HG02884 (cell line): ENCODE results near the gene HUS1.
"Not testable (repeated sequence)": the region's sequence is repeated elsewhere in the genome, so short reads cannot be mapped to it uniquely, and the experiment has no call there.

Experiments used
- ATAC-seq: cut with Tn5 transposase; IDR thresholded peaks from one replicate; pipeline ENCODE4 v1.9.1; 2021; ENCODE audit warnings: mild to moderate bottlenecking, moderate library complexity; ENCODE audit not compliant: unreplicated experiment

The HUS1 gene

DNA sequence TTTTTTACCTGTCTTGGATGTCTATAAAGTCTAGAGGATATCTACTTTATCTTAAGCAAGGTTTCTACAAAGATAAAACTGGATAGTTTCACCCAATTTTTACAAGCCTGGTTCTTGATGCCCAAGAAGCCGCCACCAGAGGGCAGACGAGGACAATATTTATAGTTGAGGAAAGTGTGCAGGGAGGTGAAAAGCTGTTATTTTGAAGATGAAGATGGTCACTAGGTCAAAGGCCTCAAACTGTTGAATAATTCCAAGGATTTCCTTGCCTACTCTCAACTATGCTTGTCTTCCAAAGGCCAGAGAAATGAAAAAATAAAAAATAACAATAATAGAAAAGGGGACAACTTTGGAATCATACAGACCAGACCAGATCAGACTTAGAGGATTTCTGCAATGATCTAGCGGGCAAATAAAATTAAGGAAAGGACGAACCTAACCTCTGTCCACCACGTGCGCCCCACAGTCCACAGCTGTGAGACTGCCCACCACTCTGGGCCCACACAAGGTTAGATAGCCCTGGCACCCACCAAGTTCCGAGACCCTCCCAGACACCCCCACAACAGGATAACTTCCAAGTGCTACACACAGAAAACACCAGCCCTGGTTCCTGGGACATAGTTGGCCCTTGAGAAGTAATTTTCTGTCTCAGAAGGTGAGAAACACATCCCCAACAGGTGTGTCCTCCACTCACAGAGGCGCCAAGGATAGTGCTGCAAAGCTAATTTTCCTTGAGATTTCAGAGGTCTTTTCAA is 34.0 kb downstream of the HUS1 start:
- peak; percentile 57 for ATAC-seq

DNA sequence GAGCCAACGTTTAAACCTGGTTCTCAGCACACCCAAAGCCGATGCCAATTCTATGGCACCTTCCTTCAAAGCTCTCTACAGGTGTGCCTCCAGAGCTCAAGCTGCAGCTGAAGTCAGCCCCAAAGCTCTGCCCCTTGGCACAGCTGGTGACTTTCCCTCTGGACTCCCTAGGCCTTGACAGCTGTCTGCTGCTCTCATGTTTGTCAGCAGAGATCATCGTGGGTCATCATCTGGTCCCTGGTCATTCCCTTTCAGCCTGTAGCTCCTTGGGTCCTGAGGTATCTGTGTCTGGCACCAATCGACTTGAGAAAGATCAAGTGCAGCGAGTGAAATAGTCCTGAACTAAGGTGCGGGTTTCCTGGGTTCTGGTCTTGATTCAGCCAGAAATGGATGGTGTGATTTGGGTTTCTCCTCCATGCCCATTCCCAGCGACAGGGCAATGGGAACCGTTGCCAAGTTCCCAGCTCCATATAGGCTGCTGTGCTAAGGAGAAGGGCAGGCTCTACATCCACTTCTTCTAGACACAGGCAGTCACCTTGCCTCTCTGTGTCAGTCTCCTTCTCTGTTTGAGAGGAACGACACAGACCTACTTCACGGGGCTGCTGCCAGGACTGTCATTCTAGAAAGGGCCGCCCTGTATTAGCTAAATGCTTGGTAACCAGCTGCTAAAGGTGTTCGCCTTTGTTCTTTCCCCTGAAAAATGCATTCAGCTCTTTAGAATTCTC is 34.7 kb downstream of the HUS1 start:
- ATAC-seq: no peak

DNA sequence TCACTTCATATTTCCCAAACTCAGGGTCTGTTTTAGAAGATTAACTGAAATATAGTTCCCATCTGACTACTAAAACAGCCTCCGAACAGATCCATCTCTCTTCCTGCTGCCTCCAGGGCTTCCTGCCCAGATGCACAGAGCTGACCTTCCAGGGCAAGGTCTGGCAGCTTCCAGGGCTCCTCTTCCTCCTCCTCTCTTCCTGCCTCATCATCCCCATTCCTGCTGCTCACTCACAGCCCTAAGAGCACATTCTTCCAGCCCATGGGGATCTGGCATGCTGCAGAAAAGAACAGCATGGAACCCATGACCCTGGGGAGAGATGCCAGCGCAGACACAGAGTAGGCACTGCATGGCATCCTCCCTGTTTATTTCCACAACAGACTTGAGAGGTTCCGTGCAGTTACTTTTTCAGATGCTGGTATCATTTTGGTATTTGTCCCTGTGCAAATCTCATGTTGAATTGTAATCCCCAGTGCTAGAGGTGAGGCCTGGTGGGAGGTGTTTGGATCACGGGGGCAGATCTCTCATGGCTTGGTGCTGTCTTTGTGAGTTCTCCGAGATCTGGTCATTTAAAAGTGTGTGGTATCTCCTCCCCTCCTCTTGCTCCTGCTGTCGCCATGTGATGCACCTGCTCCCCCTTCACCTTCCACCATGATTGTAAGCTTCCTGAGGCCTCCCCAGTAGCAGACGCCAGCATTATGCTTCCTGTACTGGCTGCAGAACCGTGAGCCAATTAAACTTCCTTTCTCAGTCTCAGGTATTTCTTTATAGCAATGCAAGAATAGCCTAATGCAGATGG is 35.5 kb downstream of the HUS1 start:
- ATAC-seq: no peak

DNA sequence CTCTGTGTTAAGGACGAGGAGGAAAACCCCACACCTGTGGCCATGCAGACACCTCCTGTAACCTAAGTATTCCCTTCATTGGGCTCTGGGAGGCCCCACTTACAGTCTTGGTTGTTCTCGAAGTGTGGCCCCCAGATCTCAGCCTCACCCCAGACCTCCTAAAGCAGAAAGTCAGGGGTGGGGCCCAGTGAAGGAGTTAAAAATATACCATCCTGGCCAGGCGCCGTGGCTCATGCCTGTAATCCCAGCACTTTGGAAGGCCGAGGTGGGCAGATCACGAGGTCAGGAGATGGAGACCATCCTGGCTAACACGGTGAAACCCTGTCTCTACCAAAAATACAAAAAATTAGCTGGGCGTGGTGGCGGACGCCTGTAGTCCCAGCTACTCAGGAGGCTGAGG is 36.8 kb downstream of the HUS1 start:
- ATAC-seq: not testable (repeated sequence)

DNA sequence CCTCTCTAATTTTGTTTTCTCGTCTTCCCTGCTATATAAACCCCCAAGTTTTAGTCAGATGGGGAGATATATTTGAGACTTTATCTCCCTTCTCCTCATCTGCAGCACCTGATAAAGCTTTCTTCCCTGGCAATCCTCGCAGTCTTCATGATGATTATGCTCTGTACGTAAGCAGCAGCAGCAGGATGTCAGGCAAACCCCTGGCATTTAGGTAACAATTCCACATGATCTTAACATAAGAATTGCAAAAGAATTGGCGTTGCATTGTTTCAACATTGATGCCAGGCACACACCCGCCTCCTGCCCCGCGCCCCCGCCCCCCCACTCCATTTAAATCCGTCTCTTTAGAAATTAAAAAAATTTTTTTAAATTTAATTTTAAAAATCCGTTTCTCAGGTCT is 37.3 kb downstream of the HUS1 start:
- no peak for ATAC-seq

DNA sequence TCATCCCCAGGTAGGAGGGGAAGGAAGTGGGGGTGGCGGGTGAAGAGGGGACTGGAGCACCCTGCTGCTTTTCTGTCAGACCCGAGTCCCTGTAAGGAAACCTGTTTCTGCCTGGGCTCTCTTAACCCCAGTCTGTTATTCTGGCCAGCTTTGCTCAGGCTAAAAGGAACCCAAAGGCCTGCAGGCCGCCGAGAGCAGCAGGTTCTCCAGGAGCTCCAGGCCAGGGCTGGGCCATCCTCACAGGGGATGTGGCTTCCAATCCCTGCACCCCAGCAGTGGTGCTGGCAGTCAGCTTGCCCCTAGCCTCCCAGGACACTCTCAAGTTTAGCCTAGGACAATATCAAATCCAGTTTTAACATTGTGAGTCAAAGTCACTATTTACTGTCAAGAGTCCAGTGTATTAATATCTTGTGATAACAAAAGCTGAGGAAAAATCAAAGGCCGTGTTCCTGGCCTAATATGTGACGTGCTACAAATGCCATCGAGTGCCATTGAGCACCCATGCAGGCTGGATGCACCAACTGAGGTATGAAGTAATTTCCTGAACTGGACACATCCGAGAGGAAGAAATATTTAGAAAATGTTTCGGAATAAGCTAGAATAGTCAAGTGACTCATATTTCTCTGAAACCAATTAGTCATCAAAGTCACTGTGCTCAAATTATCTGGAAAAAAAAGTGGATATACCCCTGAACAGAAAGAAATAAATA is 38.1 kb downstream of the HUS1 start:
- no peak for ATAC-seq

DNA sequence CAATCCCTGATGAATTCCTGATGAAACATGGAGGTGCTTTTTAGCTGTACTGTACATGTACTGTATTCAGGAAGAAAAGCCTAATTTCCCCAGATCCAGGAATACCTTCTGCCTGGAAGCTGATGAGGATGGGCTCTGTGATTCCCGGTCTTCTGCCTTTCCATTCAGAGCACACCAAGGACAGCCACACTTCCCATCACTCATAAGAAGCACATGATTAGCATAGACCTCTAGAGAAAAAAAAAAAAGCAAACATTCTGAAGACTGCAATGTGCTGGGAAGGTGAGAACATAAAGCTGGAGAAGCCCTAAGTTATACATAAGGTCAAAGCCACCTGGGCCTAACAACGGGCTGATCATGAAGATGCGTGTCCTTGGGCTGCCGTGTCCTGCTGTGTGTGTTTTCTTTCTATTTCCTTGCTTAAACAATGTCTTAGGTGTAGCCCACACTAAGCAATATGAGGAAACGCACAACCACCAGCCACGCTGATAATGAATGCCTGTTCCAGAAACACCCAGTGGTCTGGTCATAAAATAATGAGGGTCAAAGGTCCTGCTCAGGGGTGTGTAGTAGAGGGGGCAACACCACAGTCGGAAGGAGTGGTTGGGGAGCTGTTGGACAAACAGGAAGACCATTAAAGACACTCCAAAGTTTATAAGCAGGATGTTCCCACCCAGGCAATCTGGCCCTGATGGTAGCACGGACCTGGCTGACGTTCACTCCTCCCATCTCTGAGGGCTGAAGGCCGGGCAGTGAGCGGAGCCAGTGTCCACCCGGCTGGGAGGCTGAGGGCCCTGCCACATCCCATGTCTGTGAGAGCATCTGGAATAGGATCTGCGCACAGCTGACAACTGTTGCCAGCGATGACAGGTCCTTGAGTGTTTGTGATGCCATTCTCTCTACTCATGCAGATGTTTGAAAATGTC is 39.1 kb downstream of the HUS1 start:
- ATAC-seq: no peak

DNA sequence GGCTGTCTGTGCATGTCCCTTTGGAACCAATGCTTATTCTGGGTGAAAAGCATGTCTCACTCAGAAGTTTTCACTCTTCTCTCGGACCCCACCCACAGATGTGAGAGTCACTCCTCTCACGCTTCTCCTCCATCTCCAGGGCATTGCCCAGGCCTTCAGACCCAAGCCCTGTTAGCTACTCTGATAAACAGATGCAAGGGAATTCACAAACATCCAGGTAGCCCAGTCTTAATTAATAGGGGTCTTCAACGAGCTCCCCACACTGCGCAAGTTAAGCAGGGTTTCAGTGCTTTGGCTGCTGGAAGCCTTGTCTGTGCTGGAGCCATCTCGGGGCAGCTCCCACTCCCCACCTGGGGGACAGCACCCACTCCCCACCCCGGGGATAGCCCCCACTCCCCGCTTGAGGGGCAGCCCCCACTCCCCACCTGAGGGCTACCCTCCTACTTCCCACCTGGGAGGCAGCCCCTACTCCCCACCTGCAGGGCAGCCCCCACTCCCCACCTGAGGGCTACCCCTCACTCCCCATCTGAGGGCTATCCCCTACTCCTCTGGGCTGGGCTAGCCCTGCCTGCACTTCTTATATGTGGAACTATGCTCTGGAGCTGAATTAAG is 39.9 kb downstream of the HUS1 start:
- ATAC-seq: no peak

DNA sequence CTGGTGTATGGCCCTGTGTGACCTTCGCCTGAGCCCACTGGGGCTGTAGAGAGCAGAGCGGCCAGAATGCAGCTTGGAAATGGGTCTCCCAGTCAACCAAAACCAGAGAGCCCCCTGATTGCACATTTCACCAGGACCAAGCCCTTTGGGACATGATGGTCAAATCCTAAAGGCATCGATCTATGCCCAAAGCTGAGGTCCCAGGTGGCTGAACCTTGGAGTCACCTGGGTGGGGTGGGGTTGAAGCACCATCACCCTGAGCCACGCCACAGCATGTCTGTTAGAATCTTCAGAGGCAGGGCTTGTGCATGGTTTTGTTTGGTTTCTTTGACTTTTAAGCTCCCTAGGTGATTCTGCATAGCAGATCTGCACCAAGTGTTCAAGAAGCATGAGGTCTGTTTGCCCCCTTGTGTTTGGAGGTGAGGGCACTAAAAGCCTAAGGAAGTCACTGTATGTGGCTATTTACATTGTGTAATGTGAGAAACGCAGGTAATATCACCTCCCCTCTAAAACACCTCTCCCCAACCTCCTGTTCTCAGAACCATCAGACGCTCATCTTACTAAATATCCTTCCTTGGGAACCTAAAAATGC is 40.7 kb downstream of the HUS1 start:
- no peak for ATAC-seq

DNA sequence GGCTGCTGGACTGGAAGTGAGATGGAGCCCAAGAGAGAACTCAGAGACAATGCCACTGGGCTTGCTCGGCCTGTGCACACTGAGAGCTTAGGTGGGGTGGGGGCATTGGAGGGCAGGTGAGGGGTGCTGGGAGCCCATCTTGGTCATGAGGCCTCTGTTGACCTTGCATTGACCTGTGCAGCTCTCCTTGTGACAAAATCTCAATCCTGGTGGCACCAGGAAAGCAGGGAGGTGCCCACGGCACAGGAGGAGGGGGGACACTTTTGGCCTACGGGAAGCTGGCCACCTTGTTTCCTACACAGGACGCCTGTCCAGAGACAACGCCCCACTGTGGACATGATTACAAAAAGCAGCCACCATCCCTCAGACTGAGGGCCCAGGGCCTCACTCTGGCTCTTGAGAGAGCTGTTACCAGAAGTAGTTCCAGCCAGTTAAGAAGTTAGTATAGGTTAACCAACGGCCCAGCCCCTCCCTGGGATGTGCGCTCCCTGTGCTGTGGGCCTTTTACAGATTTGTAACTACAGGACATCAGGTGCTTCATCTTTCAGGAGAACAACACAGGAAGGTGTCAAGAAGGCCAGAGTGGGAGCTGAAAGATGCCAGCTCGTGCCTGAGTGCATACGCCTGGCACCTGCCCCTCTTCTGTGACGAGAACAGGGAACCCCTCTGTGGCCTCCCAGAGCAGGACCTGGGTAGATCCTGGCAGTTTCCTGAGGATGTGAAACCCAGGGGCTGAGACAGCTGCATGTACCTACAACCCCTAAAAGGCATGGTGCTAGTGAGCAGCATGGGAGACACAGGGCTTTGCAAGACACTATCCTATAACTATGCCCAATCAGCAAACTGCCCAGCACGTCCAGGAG is 41.5 kb downstream of the HUS1 start:
- peak; percentile 36 for ATAC-seq

DNA sequence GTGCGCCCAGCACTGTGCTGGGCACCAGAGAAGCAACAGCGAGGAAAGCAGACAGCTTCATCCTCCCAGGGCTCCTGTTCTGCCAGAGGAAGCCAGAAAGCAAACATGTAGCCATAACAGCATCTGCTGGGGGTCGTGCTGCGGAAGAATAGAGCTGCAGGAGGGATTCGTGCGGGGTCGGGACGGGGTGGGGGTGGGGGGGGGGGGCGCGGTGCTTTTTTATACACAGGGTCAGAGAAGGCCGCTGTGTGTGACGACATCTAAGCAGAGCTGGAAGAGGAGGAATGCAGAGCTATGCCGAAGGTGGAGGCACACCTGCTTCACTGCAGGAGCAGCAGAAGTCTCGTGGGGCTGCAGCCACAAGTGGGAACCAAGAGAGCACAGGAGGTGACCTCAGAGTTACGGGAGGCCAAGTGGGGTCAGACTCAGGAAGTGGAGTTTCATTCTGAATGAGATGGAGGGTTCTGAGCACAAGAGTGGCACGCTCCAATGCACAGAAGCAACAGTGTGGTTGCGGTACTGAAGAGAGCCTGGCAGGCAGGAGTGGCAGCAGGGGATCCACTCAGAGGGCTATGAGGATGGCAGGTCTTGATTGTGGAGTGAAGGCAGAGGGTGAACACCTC is 42.2 kb downstream of the HUS1 start:
- ATAC-seq: peak; percentile 92

DNA sequence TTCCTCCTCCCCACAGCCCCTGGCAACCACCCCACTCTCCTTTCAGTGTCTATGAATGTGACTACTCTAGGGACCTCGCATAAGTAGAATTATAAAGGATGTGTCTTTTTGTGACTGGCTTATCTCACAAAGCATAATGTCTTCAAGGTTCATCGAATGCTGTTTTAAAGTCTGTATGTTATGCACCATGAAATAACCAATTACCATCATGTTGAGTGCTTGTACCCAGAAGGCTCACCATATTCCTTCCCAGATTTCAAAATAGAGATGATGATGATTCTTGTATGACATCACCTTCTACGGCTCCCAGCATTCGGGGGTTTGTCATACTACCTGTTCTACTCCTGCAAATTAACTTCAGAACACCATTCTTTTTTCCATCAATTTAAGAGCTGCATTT is 43.1 kb downstream of the HUS1 start:
- no peak for ATAC-seq

DNA sequence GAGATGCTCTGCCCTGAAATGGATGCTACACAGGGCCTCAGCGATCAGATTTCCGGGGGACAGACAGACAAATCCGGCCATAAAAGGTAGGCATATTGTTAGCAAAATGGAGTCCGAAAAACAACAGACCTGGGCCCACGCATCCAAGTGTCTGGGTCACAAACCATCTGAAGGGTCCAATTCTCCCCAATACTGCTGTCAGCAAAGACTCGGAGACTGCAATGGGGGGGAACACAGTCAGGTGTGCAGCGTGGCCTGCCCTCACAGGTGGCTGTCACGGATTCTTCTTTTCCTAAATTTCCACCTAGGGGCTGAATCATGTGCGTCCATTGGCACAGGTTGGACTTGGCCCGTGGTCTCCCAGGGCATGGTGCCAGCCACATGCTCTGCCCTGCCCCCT is 44.1 kb downstream of the HUS1 start:
- ATAC-seq: no peak

DNA sequence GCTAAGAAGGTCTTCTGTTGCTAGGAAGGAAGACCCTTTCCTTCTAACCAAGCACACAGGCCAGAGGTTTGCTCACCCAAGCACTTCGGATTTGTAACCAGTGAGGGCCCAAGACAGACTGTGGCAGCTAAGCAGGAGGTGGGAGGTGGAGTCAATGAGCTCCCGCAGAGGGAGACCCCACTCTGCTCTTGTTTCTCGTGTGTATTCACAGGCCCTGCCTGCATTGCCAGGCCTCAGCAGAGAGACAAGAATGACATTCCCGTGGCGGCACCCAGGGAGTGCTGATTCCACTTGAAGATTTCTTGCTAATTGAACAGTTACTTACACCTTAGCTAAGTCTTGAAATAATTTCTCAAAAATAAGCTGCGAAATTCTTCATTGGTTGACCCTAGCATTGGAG is 44.6 kb downstream of the HUS1 start:
- ATAC-seq: no peak

DNA sequence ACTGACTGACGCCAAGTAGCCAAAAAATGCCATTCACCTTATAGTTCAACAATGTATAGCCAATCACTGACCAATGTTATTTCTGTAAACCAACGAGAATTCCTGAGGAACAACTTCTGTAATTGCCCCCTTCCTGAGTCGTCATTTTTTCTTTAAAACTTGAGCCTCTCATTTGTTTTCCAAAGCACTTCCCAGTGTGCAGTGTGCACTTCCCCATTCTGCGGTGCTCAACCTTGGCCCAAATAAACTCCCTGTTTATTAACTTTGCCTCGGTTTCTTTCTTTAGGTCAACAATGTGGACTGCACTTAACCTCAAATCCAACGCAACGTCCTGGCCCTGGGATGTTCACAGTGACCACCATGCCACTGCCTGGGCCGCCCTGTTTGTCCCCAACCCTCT is 46.2 kb downstream of the HUS1 start:
- no peak for ATAC-seq

DNA sequence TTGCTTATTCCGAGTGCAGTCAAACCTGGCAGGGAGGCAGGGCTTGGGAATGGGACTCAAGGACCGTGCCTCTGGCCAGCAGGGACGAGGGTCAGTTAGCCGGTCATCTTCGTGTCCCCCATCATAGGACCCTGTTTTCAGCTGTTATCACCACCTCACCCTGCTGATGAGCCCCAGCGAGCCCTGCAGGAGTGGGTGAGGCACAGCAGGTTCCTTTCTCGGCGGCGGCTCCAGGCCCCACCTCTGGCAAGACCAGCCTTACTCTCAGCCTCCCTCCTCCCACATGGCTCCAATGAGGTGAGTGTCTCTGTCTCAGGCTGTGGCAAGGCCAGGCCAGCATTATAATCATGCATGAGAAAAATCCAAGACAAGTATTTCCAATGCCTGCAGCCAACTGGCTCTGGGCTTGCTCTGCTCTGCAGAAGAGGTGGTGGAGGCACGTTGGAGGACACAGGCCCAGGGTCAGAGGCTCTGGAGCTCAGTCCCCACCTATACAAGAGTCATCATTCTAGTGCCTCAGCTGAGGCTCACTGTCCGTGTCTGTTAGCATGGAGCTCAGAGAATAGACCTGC is 46.9 kb downstream of the HUS1 start:
- ATAC-seq: no peak

DNA sequence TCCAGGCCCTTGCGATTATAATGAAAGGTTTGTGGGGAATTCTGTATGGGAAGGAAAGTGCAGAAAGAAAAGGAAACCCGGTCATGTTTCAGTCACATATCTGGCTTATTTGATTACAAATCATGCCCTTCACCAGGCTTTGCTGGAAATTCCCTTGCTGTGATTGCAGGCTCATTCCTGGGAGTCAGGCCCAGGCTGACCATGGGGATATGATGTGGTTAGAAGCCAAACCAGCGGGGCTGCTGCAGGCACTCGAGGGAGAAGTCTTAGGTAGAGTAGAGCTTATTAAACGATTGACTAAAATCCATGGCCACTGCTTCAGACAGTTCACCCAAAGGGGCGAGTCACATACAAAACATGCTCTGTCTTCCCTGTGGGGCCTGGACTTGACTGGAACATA is 47.4 kb downstream of the HUS1 start:
- no peak for ATAC-seq
